Spinal cord (tissue), 10 donors: ENCODE data around the gene SLC11A1. TPM values are rescaled to one million over a fixed set of nuclear protein-coding genes. Genes with fewer than 3 reads are reported as not detected.

ENCODE experiments used
- DNase-seq, 6 donors: peaks; one replicate each; pipeline versions ENCODE4 v3.0.0 to v3.0.0-alpha.2; 2013 to 2015; ENCODE audit warnings: low spot score in 6 of 6, low read depth in 4 of 6
- H3K27ac ChIP-seq: one replicate; pipeline ENCODE4 v1.5.1; 2013; ENCODE audit warnings: low read depth, low read length, control low read depth
- H3K27me3 ChIP-seq: one replicate; pipeline ENCODE4 v1.6.1; 2013; ENCODE audit warnings: low read length; ENCODE audit not compliant: control insufficient read depth, insufficient read depth
- H3K36me3 ChIP-seq: one replicate; pipeline ENCODE4 v1.6.1; 2013; ENCODE audit warnings: low read length; ENCODE audit not compliant: control insufficient read depth, insufficient read depth
- H3K4me1 ChIP-seq: one replicate; pipeline ENCODE4 v1.6.1; 2013; ENCODE audit warnings: low read length; ENCODE audit not compliant: control insufficient read depth, insufficient read depth
- H3K4me3 ChIP-seq: one replicate; pipeline ENCODE4 v1.5.1; 2013; ENCODE audit warnings: low read depth, low read length, control low read depth
- H3K9me3 ChIP-seq: one replicate; pipeline ENCODE4 v1.6.1; 2013; ENCODE audit warnings: low read length; ENCODE audit not compliant: control insufficient read depth, insufficient read depth
- WGBS: methylation state at CpG from one replicate; pipeline ENCODE4 v1.1.5; 2013; ENCODE audit warnings: missing lambda C conversion rate; ENCODE audit not compliant: insufficient coverage; 5-methylcytosine and 5-hydroxymethylcytosine counted together
- polyA plus RNA-seq, 2 donors: library from polyadenylated mRNA; unstranded; fragments of 120-200 nt; gene quantifications; one replicate each; pipeline ENCODE4 v1.2.1, GENCODE V29; 2013; ENCODE audit not compliant: insufficient read length in 2 of 2
- total RNA-seq, 2 donors: library from RNA; depleted of rRNA in 1 of 2; stranded (reverse); fragments of 120-200 nt in 1 of 2; fragments of >200 nt in 1 of 2; gene quantifications; one replicate each; pipeline versions ENCODE4 v1.2.3 to v1.2.4, GENCODE V29; 2013 to 2014
- donor health status: healthy.

The SLC11A1 gene
- total and polyA plus RNA-seq, 4 donors, result 1.5 to 5.0 (median 2.9) TPM

DNA sequence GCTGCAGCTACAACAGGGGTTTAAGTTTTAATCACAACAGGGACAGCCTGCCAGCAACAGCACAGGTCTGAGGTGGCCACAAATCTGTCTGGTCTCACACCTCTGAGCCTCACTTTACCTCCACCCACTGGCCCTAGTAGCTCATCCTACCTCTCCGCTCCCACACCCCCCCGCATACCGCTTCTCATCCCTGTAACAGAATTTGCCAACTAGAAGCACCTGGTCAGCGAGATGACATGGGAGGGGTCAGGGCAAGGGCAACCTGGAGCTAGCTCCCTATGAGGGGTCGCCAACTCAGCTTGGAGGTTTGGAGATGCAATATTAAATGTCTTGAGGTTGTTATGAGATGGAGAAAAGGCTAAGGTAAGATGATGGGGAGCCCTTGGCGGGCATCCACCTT, 17.9 kb upstream of the SLC11A1 start:
- H3K4me3 ChIP-seq, result no peak overlapping the region
- DNase-seq, result no peak
- H3K9me3 ChIP-seq, result peaks cover 2% of the 10 kb centered on the region
- WGBS, result 77% methylated on average over 6 of the region's 6 CpGs
- peaks cover 21% of the 10 kb centered on the region for H3K27me3 ChIP-seq
- peaks cover 18% of the 10 kb centered on the region for H3K4me1 ChIP-seq
- no peaks in the 10 kb centered on the region for H3K36me3 ChIP-seq
- no peak overlapping the region for H3K27ac ChIP-seq

DNA sequence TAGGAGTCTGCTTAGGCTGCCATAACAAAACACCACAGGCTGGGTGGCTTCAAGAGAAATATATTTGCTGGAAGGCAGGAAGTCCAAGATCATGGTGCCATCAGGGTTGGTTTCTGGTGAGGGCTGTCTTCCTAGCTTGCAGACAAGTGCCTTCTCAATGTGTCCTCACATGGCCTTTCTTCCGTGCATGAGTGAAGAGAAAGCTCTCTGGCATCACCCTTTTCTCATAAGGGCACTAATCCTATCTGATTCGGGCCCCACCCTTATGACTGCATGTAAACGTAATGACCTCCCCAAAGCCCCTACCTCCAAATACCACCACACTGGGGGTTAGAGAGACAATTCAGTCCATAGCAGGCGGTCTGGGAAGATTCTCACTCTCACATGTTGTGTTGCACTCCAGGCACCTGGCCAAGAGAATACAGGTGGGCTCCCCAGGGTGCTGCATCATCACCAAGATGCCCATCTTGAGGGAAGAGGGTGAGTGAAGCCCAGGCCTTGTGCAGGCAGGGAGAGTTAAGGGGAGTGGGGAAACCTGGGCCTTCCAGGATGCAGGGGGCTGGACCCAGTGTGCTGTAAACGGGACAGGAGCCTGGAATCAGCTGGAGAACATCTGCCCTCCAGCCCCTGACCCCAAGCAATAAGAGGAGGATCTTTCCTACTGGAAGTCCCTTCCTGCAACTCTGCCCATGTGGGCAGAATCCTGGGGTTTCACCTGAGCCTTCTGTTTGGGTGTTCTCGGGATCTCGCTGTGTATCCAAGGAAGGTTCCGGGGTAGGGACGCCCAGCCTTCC, 15.3 kb upstream of the SLC11A1 start:
- Histone ChIP-seq H3K36me3 (no peaks in the 10 kb centered on the region), H3K4me3 (peak overlapping the region; percentile 47), H3K9me3 (peaks cover 2% of the 10 kb centered on the region), H3K27me3 (peaks cover 24% of the 10 kb centered on the region), H3K27ac (peak overlapping the region; percentile 86), H3K4me1 (peaks cover 18% of the 10 kb centered on the region)
- 100% methylated on average over 4 of the region's 9 CpGs for WGBS
- DNase-seq, result no peak

DNA sequence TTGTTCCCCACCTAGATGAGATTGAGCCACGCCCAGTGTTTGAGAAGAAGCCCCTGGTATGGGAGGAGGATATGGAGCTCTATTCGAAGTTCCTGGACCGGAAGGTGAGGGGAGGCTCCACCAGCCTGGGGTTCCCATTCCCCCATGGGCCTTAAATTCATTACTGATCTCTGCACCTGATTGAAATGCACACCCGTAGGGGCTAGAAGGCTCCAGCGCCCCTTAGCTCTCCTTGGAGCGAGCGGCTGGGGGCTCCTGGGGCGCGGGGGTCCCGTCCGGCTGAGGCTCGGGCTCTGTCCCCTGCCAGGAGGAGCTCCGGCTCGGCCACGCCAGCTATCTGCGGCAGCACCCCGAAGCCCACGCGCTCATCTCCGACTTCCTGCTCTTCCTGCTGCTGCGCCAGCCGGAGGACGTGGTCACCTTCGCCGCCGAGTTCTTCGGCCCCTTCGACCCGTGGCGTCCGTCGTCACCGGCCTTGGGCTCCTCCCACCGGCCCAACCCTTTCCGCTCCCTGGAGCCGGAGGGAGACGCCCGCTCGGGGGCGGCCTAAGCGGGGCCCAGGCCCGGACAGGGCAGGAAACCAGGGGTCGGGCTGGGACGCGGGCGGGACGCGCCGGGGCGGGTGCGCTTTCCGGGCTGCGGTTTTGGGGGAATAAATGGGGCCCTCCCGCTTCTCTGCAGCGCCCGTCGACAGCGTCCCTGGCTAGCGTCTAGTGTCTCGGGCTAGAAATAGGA, 14.5 kb upstream of the SLC11A1 start:
- no peaks in the 10 kb centered on the region for H3K36me3 ChIP-seq
- H3K4me1 ChIP-seq, result peaks cover 18% of the 10 kb centered on the region
- H3K27me3 ChIP-seq, result peaks cover 24% of the 10 kb centered on the region
- 5% methylated on average over 60 of the region's 60 CpGs for WGBS
- peaks cover 2% of the 10 kb centered on the region for H3K9me3 ChIP-seq
- peak overlapping the region; percentile 86 for H3K27ac ChIP-seq
- peak overlapping the region; percentile 47 for H3K4me3 ChIP-seq
- DNase-seq, result peak in 2 of 6 donors; percentile 58 to 81

DNA sequence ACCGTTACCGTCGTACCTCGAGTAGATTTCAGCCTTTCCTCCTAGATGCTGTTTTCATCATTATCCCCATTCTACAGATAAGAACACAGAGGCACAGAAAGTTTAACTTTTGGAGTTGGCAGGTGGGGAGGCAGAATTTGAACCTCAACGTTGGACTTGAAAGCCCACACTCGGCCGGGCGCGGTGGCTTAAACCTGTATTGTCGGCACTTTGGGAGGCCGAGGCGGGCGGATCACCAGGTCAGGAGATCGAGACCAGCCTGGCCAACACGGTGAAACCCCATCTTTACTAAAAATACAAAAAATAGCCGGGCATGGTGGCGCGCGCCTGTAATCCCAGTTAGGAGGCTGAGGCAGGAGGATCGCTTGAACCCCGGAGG, 13.9 kb upstream of the SLC11A1 start:
- no peaks in the 10 kb centered on the region for H3K36me3 ChIP-seq
- peak overlapping the region; percentile 86 for H3K27ac ChIP-seq
- H3K4me3 ChIP-seq, result peak overlapping the region; percentile 47

DNA sequence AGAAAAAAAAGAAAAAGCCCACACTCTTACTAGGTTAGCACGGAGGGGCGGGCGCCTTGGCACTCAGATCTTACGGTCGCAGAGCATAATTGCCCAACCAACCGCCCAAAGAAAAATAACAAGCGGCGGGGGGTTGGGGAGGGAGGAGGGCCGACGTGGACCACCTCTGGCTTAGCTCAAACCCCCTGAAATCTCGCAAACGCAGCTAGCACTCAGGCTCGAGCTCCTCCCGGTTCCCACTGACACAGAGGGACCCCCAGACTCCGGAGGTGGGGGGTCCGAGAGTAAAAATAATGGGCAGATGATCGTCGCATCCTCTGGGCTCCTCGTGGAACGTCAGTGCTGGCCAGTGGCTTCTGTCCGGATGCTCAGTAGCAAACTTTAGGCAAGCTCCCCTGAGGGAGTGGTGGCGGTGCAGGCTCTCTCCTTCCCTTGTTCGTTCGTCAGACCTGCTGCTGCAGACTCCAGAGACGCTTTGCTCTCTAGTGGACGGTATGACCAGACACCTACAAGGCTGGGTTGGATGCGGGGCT, 13.4 kb upstream of the SLC11A1 start:
- peak in 1 of 6 donors; percentile 32 for DNase-seq
- peak overlapping the region; percentile 47 for H3K4me3 ChIP-seq
- H3K27ac ChIP-seq, result peak overlapping the region; percentile 61
- peaks cover 2% of the 10 kb centered on the region for H3K9me3 ChIP-seq
- no peaks in the 10 kb centered on the region for H3K36me3 ChIP-seq
- H3K4me1 ChIP-seq, result peaks cover 18% of the 10 kb centered on the region
- H3K27me3 ChIP-seq, result peaks cover 24% of the 10 kb centered on the region
- 18% methylated on average over 12 of the region's 27 CpGs for WGBS

More for the DNA sequence above, 13.9 kb upstream of the SLC11A1 start:
- peaks cover 24% of the 10 kb centered on the region for H3K27me3 ChIP-seq
- no peak for DNase-seq
- peaks cover 18% of the 10 kb centered on the region for H3K4me1 ChIP-seq
- peaks cover 2% of the 10 kb centered on the region for H3K9me3 ChIP-seq
- 76% methylated on average over 11 of the region's 21 CpGs for WGBS

DNA sequence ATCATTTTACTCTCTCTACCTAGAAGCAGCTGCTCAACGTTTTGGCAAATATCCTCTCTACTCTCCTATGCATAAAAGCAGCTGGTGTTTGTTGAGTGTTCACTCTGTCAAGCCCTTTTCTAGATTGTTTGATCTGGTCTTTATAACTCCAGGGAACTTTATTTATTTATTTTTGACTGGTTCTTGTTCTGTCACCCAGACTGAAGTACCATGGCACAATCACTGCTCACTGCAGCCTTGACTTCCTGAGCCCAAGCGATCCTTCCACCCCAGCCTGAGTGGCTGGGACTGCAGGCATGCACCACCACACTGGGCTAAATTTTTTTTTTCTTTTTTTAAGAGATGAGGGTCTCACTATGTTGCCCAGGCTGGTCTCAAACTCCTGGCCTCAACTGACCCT, 12.7 kb upstream of the SLC11A1 start:
- no peak overlapping the region for H3K27ac ChIP-seq
- no peak for DNase-seq
- peaks cover 24% of the 10 kb centered on the region for H3K27me3 ChIP-seq
- peaks cover 2% of the 10 kb centered on the region for H3K9me3 ChIP-seq
- H3K4me3 ChIP-seq, result no peak overlapping the region
- H3K36me3 ChIP-seq, result no peaks in the 10 kb centered on the region
- WGBS, result 40% methylated on average over 1 of the region's 2 CpGs
- H3K4me1 ChIP-seq, result peaks cover 18% of the 10 kb centered on the region

DNA sequence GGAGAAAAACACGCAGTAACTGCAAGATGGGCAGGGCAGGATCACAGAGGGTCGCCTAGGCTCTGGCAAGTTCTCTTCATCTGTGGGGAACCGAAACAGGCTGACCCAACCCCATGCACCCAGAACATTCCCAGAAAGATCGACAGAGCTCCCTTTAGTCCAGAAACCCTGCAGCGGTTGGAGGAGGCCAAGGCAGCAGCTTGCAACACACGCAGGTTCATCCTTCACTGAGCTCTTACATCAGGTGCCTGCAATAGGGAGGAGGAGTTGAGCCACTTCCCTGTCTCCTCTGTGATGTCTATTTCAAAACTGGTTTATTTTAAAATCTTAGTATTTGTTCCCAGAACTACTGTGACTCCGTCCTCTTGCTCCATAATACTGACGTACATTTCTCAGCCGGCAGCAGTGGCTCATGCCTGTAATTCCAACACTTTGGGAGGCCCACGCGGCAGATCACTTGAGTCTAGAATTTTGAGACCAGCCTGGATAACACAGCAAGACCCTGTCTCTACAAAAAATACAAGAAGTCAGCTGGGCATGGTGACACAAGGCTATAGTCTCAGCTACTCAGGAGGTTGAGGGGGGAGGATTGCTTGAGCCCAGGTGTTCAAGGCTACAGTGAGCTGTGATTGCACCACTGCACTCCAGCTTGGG, 11.5 kb upstream of the SLC11A1 start:
- H3K9me3 ChIP-seq, result peaks cover 2% of the 10 kb centered on the region
- H3K27ac ChIP-seq, result peak overlapping the region; percentile 40
- no peak for DNase-seq
- H3K4me1 ChIP-seq, result peaks cover 18% of the 10 kb centered on the region
- H3K27me3 ChIP-seq, result peaks cover 24% of the 10 kb centered on the region
- no peaks in the 10 kb centered on the region for H3K36me3 ChIP-seq
- 90% methylated on average over 7 of the region's 11 CpGs for WGBS
- no peak overlapping the region for H3K4me3 ChIP-seq

DNA sequence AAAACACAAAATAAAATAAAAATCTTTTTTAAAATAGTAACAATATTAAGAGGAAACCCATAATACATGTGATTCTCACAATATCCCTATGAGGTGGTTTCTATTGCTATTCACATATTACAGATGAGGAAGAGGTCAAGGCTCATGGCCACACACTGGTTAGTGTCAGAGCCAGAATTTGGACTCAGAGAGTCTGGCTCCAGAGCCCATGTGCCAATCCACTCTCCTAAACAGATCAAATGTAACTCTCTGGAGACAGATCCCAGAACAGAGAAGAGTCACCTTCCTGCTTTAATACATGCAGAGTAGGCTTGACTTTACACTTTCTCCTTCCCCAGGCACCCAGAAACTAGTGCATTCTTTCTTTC, 10.1 kb upstream of the SLC11A1 start:
- Histone ChIP-seq H3K9me3 (no peaks in the 10 kb centered on the region), H3K4me3 (no peak overlapping the region), H3K27me3 (peaks cover 22% of the 10 kb centered on the region), H3K27ac (no peak overlapping the region), H3K36me3 (no peaks in the 10 kb centered on the region), H3K4me1 (peaks cover 18% of the 10 kb centered on the region)
- DNase-seq, result no peak

DNA sequence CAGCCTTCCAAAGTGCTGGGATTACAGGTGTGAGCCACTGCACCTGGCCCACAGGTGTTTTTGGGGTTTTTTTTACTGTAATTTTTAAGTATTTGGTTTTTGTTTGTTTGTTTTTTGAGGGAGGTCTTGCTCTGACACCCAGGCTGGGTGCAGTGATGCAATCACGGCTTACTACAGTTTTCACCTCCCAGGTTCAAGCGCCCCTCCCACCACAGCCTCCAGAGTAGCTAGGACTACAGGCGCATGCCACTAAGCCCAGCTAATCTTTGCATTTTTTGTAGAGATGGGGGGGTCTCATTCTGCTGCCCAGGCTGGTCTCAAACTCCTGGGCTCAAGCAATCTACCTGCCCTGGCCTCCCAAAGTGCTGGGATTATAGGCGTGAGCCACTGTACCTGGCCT, 7.3 kb upstream of the SLC11A1 start:
- no peaks in the 10 kb centered on the region for H3K36me3 ChIP-seq
- H3K27me3 ChIP-seq, result no peaks in the 10 kb centered on the region
- H3K4me1 ChIP-seq, result no peaks in the 10 kb centered on the region
- no peaks in the 10 kb centered on the region for H3K9me3 ChIP-seq
- 100% methylated on average over 1 of the region's 4 CpGs for WGBS
- no peak overlapping the region for H3K27ac ChIP-seq
- DNase-seq, result no peak
- no peak overlapping the region for H3K4me3 ChIP-seq
